NCI-H774 (cell line): Measurements from ENCODE around the gene ADIRF.
"Not testable (repeated sequence)": the region's sequence is repeated elsewhere in the genome, so short reads cannot be mapped to it uniquely, and the experiment has no call there.

Source experiments
- DNase-seq: peaks from one replicate; lab custom pipeline; 2025; lab: John Stamatoyannopoulos, UW

Gene ADIRF

DNA sequence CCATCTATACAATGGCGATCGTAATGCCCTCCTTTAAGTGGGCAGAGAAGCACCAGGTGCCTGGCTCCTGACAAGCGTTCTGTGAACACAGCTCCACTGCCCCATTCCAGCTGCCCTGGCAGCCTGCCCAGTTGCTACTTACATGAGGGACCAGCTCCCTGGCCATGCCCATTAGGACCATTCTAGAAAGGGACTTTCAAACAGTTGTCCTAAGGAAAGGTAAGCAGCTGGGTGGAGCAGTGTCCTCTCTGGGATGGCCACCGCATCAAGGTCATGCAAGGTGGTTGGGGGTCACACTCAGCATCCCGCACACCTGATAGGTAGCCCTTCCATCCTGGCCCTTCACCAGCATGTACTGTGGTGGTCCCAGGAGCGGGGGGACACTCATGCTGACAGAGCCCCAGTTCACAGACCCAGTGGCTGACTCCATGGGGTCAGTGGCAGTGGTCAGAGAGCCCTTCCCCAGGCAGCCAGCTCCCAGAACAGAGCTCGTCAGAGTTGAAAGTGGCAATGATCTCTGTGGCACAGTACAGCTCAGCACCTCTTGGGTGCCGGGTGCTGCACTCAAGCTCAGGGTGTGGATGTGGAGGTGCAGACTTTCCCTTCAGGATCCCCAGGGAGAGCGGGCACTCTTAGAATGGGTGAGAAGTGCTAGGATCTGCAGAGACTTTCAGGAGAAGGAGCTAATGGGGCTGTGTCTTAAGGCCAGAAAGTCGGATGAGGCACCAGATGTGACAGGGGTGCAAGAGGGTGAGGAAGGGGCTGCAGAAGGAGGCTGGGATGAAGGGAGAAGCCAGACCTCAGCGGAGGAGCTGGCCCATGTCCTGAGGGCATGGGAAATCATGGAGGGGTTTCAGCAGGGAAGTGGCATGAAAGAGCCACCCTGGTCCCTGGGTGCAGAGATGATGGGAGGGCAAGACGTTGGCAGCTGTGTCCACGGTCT, 21.8 kb upstream of the ADIRF start:
- peak; percentile 31 for DNase-seq

DNA sequence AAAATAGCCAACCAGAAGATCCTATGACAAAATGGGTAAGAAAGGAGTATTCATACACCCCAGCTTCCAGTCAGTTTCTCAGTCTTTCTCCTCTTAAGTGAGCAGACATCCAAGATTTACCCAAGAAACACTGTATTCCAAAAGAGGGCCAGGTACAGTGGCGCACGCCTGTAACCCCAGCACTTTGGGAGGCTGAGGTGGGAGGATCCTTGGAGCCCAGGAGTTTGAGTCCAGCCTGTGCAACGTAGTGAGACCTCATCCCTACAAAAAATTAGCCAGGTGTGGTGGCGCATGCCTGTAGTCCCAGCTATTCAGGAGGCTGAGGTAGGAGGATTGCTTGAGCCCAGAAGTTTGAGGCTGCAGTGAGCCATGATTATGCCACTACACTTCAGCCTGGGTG, 20.5 kb upstream of the ADIRF start:
- DNase-seq: not testable (repeated sequence)

DNA sequence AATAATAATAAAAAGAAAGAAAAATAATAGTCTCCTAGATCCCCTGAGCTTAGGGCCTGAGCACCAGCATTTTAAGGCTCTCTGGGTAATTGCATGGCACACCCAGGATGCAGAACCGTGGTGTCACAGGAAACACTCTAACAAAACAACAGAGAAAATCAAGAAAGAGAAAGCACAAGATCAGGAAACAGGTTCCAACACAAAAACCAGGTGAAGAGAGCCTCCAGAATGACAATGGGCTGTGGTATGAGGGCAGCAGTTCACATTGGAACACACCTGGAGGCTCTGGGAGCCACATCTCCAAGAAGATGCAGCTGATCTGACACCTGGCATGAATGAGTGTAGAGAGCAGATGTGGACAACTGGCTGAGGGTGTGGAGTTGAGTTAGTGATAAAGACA, 17.9 kb upstream of the ADIRF start:
- DNase-seq: no peak

DNA sequence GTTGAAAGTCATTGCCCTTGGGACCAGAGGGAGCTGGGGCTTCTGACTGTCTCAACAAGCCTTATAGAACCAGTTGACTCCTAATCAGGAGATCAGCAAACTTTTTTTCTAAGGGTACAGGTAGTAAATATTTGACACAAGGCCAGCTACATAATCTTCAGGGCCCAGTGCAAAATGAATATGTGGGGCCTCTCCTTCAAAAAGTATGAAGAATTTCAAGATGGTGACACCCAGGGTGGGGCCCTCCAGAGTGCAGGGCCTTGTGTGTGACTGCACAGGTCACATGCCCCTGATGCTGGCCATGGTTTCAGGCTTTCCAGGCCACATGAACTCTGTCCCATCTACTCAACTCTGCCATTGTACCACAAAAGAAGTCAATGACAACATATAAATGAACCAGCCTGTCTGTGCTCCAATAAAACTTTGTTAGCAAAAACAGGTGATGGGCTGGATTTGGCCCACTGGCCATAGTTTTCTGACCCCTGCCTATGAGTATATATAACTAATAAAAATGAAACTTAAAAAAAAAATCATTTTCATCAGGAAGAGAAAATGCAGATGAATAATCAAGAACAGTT, 17.0 kb upstream of the ADIRF start:
- DNase-seq: no peak

DNA sequence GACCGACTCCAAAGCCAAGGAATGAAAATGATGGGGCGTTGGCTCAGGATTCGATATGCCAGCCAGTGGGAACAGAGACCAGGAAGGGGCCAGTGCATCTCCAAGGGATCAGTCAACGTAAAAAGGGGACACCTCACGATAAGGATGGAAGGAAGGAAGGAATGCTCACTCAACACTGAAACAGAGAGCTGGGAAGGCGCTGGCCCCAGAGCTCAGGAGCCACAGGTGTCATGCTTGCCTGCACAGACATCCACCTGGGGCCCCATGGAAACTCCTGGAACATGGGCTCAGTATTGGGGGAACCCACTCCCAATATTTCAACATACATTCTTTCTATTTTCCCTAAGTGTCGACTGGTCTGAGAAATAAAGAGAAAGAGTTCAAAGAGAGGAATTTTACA, 16.2 kb upstream of the ADIRF start:
- no peak for DNase-seq

DNA sequence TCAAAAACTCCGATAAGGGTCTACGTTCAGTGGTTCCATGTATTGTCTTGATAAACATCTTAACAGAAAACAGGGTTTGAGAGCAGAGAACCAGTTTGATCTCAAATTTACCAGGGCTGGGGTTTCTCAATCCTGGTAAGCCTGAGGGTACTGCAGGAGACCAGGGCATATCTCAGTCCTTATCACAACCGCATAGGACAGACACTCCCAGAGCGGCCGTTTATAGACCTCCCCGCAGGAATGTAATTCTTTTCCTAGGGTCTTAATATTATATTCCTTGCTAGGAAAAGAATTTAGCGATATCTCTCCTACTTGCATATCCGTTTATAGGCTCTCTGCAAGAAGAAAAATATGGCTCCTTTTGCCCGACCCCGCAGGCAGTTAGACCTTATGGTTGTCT, 15.6 kb upstream of the ADIRF start:
- DNase-seq: not testable (repeated sequence)

DNA sequence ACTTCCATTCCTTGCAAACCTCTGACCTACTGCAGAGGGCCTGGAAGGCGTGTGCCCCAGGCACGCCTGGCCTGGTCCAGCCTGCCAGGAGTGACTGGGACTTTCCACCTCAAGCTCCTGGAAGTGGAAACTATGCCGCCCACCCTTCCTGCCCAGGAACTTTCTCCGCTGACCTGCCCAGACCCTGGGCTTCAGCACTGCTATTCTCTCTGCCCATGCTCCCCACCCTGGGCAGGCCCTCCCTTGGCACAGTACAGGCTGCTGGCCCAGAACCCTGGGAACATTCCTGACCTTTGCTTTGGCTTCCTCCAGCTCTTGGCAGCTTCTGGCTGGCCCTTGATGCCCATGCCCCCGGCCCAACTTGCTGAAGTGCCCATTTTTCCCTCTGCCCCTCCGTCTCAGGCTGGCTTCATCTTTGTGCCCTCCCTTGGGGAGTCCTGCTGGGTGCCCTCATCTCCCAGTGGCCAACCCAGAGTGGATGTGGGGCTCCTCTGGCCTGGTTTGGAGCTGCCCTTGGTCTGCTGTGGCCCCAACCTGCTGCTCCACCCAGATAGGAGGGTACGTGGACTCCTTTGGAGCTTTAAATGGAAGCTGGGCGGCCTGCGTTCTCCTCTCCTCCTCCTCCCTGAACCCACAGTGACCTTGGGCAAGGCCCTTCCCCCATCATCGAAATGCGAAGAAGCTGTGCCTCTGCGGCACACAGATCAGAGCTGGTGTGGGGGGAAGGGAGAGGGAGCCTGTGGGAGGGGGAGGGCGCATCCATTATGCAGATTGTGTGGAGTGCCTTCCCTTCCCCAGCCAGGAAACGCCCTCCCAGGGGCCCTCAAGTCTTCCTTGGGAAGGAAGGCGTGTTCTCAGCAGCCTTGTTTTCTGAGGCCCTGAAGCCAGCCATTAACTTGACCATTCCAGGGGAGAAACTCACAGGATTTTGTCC, 14.3 kb upstream of the ADIRF start:
- DNase-seq: no peak

DNA sequence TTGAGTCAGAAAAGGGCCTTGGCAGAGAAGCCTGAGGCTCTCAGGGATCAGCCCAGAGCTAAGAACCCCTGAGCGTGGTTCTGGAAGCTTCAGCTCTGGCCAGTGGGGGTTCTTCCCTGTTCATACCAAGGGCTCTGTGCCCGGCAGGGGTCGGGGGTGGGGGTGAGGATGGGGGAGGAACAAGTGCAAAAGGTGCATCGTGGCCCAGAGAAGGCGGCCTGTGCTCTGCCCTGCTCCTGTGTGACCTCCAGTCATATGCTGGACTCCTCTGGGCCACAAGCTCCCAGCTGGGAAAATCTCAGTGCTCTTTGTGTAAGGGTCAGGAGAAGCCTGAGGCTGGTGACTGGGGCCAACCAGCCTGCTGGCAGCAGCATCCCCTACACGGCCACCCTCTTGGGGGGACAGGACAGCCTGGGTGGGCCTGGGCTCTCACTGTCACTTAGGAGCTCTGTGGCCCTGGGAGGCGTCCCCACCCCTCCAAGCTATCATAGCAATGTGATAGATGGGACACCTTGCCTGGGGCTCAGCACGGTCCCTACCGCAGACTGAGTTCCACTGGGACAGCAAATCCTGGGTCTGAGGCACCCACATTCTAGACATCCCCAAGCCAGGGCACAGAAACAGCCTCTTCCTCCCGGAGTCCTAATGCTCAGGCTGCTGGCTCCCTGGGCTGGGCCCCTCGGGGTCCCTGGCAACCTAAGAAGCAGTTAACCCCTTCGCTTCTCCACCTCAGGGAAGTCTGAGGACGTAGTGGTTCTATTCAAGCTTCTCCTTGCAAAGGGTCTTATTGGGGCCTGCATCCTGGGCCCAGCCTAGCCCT, 13.4 kb upstream of the ADIRF start:
- DNase-seq: no peak

DNA sequence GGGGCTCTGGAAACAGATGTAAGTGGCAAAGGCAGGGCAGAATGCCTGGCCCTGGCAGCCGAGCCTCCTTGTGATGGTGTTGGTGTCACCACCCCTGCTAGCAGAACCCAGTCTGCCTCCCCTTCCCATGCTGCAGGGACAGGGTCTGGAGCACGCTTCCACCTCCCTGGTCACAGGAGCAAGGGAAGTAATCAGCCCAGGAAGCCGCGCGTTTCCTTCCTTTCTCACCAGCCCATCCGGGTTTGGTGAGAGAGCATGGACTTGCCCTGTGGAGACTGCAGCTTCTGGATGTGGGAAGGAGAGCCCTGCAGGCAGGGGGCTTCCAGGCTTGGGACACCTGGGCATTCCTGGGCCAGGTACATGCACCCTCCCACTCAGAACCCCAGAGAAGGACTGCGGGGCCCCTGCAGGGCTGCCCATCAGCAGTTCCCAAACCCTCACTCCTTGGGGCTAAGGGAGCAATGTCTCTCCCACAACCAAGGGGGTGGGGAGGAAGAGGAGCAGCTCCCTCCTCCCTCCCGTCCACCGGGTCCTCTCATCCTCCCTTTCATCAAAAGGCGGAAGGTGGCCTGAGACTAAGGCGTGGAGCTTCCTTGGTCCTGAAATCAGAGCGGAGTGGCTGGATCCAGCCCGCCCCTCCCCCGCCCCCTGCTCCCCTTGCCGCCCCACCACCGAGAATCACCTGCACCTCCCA, 12.6 kb upstream of the ADIRF start:
- DNase-seq: no peak

DNA sequence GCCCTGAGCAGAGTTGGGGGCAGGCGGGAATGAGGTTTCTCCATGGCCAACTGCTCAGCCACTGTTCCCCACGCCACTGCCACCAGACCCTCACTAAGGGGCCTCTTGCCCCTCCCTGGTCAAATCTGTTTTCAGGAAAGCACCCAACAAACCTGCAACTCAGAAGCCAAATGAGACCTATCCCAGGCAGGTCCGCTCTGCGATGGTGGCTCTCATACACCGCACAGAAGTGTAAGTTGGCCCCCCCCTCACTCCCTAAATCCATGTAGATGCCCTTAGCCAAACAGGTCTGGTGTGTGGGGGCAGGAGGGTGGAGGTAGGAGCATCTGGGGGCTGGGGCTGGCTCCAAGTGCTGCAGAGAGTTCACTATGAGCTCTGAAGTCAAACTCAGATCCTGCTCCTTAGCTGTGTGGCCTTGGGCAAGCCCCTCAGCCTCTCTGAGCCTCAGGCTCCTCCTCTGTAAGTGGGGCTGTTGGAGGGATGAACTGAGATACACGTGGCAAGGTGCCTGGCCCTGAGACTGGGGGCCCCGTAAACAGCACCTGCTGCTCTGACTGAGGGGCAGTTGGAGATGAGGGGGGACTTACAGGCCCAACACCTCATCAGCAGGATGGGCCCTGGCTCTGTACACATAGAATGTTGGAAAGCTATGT, 12.0 kb upstream of the ADIRF start:
- DNase-seq: no peak

DNA sequence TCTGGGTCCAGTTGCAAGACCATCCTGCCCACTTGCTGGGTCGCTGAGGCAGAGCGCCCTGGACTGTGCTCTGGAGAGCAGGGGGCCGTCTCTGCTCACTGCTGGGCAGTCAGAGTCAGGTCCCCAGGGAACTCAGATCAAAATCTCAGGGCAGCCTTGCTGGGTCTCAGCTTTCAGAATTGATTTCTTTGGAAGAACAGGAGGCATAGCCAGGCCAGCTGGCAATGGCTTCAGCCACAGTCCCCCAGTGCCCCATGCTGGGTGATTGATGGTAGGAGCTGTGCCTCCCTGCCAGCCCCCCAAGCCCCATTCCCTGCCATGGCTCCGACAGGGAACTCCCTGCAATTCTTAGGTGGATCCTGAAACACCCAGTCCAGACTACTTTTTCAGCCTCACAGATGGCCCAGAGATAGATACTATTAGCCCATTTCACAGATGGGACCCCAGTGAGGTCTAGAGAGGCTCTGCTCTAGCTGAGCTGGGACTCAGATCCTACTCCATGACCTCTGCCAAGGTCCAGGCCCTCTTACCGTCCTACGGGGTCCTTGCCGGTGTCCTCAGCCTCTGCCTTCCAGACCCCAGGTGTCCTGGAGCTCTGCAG, 11.3 kb upstream of the ADIRF start:
- DNase-seq: no peak

DNA sequence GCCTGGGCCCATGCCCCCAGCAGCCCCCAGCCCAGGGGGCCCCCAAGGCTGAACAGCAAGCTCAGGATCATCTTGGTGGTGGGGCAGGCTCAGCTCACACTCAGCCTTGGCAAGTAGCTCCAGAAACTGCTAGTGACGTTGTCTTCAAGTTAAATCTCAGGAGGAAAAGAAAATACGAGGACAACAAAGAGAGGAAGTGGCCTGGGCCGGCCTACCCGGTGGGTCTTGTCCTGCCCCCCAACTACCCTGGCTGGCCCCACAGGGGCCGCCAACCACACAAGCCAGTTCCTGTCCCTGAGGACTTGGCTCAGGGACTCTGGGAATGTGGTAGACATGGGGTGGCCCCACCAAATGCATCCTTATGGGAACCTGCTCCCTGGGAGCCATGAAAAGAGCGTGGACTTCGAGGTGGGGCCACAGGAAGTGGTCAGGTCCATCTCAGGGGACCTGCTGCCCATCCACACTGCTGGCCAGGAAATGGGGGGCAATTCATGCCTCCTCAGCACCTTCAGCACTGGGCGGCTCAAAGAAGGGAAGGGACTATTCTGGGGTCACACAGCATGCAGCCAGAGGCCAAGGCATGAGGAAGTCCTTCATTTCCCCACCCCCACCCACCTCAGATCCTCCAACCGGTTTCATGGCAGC, 10.7 kb upstream of the ADIRF start, which contains the start of gene MMRN2:
MMRN2 (minus strand) TSS at position 145 of the 645 bp plus-strand sequence; CDS start at position 71, 74 bp downstream.
- no peak for DNase-seq

DNA sequence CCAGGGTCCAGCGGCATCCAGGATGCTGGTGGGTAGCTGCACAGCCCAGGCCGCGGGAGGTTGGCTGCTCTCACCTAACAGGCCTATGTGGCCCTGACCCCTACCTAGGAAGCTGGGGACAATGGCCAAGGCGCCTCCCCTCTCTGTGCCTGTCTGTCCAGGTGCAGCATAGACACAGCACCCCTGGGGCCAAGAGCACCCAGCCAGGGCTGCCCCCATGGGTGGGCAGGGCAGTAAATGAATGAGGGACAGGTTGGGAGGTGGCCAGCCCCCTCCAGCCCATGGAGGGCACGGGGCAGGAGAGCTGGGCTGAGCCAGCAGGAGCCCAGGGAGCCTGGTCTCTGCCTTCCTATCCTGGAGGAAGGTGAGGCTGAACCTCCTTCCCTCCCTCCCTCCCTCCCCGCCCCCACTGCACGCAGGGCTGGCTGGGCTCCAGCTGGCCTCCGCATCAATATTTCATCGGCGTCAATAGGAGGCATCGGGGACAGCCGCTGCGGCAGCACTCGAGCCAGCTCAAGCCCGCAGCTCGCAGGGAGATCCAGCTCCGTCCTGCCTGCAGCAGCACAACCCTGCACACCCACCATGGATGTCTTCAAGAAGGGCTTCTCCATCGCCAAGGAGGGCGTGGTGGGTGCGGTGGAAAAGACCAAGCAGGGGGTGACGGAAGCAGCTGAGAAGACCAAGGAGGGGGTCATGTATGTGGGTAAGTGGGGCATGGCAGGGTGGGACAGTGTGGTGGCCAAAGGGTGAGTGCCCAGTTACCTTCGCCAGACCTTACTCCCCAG, 10.0 kb upstream of the ADIRF start, which contains the start of gene SNCG:
SNCG (plus strand) TSS at position 484 of the 785 bp plus-strand sequence; CDS start at position 583, 99 bp downstream.
- DNase-seq: no peak

DNA sequence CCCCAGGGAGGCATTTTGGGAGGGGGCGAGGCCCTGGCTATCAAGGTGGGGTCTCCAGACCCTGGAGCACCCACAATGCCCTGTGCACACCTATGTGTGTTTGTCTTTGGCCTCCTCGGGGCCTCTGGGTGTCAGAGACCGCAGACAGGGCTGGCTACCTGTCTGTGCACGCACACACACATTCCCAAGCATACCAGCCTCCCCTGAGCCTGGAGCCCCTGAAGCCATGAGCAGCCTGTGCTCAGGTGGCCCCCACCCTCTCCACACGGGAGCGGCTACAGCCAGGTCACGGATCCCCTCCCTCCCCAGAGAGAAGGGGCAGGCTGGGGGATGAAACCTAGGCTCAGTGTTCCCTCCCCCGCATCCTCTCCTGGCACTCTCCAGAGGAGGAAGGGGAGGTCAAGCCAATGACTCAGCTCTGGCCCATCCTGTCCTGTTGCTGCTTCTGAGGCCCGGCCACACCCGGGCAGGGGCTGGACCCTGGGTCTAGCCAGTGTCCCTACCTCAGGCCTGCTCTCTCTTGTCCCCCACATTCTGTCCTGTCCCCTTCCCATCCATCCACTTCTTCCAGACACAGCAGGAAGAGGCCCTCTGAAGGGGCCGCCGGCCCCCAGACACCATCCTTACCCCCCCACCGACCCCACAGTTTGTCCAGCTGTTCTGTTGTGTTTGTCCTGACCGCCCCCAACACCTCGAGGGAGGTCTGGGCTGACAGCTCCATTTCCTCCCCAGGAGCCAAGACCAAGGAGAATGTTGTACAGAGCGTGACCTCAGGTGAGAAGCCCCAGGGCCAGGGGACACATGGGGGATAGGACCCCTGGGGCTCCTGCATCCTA, 9.2 kb upstream of the ADIRF start:
- no peak for DNase-seq

DNA sequence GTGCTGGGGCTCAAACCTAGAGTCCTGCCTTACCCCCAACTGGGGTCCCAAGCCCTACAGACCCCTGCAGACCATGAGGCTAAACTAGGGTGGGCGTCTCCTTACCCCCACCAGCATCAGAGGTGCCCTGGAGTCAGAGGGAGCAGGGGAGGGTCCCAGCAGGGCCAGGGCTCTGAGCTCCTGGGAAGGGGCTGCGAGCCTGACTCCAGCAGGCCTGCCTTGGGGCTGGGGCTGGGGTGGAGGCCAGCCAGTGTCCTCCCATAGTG, 8.6 kb upstream of the ADIRF start:
- no peak for DNase-seq

DNA sequence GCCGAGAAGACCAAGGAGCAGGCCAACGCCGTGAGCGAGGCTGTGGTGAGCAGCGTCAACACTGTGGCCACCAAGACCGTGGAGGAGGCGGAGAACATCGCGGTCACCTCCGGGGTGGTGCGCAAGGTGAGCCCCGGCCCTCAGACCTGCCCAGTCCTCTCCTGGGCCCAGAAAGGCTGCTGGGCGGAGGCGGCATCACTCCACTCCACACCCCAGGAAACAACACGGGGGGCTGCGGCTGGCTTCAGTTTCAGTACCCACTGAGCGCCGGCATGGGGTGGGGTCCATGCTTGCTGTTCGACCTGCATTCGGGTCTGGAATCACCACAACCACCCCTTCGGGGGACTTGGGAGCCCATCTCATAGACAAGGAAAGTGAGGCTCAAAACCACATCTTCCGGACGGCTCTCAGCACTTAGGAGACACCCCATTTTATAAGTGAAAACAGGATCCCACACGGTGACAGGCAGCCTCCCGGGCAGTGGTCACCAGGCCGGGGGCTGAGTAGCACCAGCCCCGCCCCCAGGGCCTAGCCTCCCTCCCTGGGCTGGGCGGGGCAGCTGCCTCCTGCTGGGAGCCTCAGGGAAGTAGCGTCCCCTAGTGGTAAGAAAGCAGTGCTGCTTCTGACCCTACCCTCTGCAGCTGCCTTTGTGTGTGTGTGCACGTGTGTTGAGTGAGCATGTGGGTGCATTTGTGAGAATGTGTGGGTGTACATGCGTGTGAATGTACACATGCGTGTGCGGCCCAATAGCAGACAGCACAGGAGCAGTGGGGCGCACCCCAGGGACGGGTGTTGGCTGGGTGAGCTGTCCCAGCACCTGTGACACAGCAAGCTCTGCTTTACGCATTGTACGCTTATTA, 8.0 kb upstream of the ADIRF start:
- DNase-seq: no peak
